Epithelial cell of proximal tubule (primary cell): ENCODE measurements around the gene ITPKB. TPM values are rescaled to one million over a fixed set of nuclear protein-coding genes. Genes with fewer than 3 reads are reported as not detected.

ENCODE experiments used
- DNase-seq: peaks from one replicate; pipeline ENCODE4 v3.0.0-alpha.2; 2011; ENCODE audit warnings: low read depth
- H3K4me3 ChIP-seq: 2 replicates; pipeline ENCODE4 v1.5.1; 2011; ENCODE audit warnings: low read depth, mild to moderate bottlenecking, low read length
- total RNA-seq: library from RNA; depleted of rRNA; stranded (reverse); fragments of >200 nt; gene quantifications from 2 replicates; pipeline ENCODE4 v1.2.3, GENCODE V29; 2015
- TF ChIP-seq, protein P1 (sequence below): conservative IDR thresholded peaks from 2 replicates; pipeline ENCODE4 v1.5.1; 2012; ENCODE audit warnings: low read depth, mild to moderate bottlenecking, low read length

ITPKB gene
- total RNA-seq, 1 donor from 2014 or later, result 5.1 TPM

DNA sequence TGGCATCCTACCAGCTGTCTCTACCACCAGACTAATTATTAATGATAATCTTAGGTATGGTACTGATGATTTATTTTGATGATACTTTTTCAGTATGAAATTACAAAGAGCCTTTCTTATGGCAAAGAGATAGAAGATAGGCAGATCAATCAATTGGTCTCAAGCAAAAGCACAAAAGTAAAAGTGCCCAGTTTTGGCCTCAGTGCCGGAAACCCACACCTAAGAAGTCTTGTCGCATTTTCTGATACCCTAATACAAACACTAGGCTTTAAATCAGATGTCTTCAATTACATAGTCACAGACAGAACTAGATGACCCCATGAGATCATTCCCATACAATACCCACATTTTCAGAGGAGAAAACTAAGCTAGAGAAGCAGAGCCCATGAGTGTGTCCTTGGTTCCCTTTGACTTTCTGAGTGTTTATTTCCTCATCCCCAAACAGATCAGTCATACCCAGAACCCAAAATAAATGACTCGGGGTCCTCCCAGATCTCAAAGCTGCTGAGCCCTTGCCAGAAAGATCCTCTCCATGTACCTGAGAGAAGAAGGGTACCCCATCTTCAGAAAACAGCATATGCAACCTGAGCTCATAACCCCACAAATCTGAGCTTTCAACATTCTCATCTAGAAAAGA is 7.7 kb downstream of the ITPKB start:
- H3K4me3 ChIP-seq, result no peak overlapping the region
- DNase-seq, result no peak
- TF ChIP-seq, protein P1, sequence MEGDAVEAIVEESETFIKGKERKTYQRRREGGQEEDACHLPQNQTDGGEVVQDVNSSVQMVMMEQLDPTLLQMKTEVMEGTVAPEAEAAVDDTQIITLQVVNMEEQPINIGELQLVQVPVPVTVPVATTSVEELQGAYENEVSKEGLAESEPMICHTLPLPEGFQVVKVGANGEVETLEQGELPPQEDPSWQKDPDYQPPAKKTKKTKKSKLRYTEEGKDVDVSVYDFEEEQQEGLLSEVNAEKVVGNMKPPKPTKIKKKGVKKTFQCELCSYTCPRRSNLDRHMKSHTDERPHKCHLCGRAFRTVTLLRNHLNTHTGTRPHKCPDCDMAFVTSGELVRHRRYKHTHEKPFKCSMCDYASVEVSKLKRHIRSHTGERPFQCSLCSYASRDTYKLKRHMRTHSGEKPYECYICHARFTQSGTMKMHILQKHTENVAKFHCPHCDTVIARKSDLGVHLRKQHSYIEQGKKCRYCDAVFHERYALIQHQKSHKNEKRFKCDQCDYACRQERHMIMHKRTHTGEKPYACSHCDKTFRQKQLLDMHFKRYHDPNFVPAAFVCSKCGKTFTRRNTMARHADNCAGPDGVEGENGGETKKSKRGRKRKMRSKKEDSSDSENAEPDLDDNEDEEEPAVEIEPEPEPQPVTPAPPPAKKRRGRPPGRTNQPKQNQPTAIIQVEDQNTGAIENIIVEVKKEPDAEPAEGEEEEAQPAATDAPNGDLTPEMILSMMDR, result no peak

DNA sequence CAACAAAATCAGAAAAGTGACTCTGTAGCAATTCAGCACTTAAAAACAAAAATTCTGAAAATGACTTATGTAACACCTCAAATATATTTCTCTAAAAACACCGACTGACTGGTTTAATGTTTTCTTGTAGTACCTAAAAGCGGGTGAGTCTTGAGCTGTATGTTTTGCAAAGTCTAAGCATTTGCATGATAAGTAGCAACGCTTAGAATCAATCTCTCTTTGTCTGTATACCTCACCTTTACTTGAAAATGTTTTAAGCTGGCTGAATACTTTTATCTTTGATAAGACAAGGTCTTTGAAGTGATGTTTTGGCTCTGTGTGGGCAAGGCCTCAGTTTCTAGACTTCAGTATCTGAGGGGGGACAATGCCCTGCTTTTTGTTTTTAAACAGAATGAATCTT is 8.2 kb downstream of the ITPKB start:
- H3K4me3 ChIP-seq, result no peak overlapping the region
- DNase-seq, result no peak
- TF ChIP-seq, protein P1, result no peak

DNA sequence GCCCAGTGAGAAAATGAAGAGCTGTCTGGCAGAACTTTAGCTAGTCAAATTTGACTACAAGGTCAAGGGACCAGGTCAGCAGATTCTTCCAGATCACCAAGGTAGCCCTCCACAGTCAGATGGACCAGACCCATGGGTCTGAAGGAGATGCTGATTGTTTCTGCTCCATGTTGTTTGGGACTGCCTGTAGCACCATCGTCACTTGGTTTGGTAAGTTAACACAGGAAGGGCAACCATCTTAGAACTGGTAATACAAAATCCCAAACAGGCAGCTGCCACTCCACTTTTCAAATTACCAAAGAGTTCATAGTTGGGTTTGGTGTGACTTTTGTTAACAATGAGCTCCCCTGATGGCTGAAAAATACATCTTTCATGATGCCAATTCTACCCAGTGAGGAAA is 9.0 kb downstream of the ITPKB start:
- DNase-seq, result no peak
- TF ChIP-seq, protein P1, result no peak
- H3K4me3 ChIP-seq, result no peak overlapping the region

DNA sequence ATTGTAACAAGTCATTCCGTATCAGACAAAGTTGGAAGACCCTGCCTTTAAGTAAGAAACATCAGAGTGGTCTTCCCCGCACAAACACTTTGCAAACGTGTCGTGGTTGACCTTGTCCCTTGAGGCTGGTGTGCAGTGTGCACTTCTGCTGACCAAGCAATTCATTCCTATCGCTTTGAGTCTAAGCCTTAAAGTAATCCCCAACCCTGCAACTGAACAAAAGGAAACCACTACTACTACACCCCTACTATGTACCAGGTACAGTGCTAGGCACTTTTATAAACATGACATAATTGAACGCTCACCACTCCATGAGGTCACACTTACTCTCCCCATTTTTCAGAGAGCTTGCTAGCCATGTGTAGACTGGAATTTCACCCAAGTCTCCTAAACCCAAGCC is 10.6 kb downstream of the ITPKB start:
- no peak overlapping the region for H3K4me3 ChIP-seq
- DNase-seq, result no peak
- TF ChIP-seq, protein P1, result no peak

DNA sequence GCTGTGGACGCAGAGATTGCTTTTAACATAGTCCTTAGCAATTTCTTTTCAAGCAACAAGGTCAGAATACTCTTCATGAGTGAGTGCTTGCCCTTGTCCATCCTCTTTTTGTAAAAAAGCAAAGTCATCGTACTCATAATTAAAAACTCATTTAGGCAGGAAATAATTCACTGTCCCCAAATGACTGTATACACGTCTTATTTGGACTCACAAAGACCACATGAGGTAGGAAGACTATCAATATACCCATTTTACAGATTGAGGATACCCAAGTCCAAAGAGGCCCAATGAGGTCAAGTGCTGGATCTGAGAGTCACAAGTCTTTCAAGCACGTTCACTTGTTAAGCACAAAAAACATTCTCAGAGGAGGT is 13.2 kb downstream of the ITPKB start:
- no peak overlapping the region for H3K4me3 ChIP-seq
- TF ChIP-seq, protein P1, result no peak
- no peak for DNase-seq

DNA sequence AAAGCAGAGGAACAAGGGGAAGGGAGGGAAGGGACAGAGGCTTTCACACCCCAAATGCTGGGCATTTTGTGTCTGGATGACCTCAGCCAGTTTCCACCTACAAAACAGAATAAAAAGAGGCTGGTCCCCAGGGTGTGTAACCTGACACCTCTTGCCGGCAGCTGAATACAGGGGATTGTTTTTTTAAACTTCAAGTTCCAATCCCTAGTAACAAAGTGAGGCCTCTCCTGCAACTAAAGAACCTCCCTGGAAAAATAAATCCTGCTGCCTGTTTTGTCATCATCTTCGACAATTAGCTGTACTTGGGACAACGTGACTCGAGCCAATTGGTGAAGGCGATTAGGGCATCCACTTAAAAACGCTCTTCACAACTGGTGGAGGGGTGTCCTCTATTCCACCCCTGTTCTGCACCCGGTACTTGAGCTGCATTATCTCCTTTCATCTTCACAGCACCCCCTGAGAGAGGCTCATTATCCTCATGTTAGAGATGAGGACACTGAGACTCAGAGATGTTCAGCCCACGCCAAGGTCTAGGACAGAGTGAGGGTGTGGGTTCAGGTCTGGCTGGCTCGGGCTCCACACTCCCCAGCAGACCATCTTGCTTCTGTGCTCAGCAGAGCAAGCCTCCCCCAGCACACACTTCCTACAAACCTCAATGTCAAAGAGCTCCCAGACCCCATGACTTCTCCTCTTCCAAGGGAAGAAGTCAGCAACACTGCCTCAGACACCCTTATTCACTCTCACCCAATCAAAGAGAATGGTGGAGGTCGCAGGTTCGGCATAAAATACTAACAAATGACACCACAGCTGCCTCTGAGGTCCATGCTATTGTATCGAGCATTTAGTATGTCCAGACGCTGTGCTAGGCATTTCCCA is 15.2 kb downstream of the ITPKB start:
- no peak overlapping the region for H3K4me3 ChIP-seq
- DNase-seq, result no peak
- TF ChIP-seq, protein P1, result no peak
